Loucy (cell line): ENCODE measurements around the gene RCAN2.

Source experiments
- H2AFZ ChIP-seq: fragments of 200-600 bp; sonication (generic); 2 replicates; pipeline ENCODE4 v1.6.0; 2016; ENCODE audit warnings: antibody characterized with exemption, mild to moderate bottlenecking, low read length, moderate library complexity
- H3F3A ChIP-seq: fragments of 200-600 bp; 2 replicates; pipeline ENCODE4 v1.6.0; 2016; ENCODE audit warnings: antibody characterized with exemption, low read depth, mild to moderate bottlenecking
- H3K27me3 ChIP-seq: fragments of 200-600 bp; sonication (generic); 2 replicates; pipeline ENCODE4 v1.6.1; 2014; ENCODE audit warnings: low read length, mild to moderate bottlenecking; ENCODE audit not compliant: insufficient read depth, poor library complexity, severe bottlenecking
- H3K36me3 ChIP-seq: fragments of 200-600 bp; sonication (generic); 2 replicates; pipeline ENCODE4 v1.6.1; 2016; ENCODE audit warnings: low read length; ENCODE audit not compliant: insufficient read depth
- H3K4me1 ChIP-seq: fragments of 200-600 bp; sonication (generic); 2 replicates; pipeline ENCODE4 v1.5.1; 2014; ENCODE audit warnings: low read length, mild to moderate bottlenecking; ENCODE audit not compliant: insufficient read depth, poor library complexity, severe bottlenecking
- H3K4me2 ChIP-seq: fragments of 200-600 bp; sonication (generic); 2 replicates; pipeline ENCODE4 v1.6.0; 2014; ENCODE audit warnings: antibody characterized with exemption, low read length, low read depth, mild to moderate bottlenecking; ENCODE audit not compliant: poor library complexity, severe bottlenecking
- H3K4me3 ChIP-seq: fragments of 200-600 bp; sonication (generic); 2 replicates; pipeline ENCODE4 v1.5.1; 2014; ENCODE audit warnings: low read length, mild to moderate bottlenecking, mixed read lengths; ENCODE audit not compliant: poor library complexity, severe bottlenecking
- H3K79me2 ChIP-seq: fragments of 200-600 bp; sonication (generic); 2 replicates; pipeline ENCODE4 v1.6.1; 2014; ENCODE audit warnings: low read length; ENCODE audit not compliant: insufficient read depth
- H3K9ac ChIP-seq: fragments of 200-600 bp; sonication (generic); 2 replicates; pipeline ENCODE4 v1.6.0; 2014; ENCODE audit warnings: mild to moderate bottlenecking, low read depth, low read length, moderate library complexity; ENCODE audit not compliant: poor library complexity, severe bottlenecking
- H3K9me2 ChIP-seq: fragments of 200-600 bp; sonication (generic); replicated peaks from 2 replicates; pipeline ENCODE4 v1.6.1; 2016; ENCODE audit warnings: low read depth, low read length, mixed read lengths
- H3K9me3 ChIP-seq: fragments of 200-600 bp; sonication (generic); 2 replicates; pipeline ENCODE4 v1.6.1; 2014; ENCODE audit warnings: mild to moderate bottlenecking, antibody characterized with exemption, low read length, low read depth; ENCODE audit not compliant: insufficient read depth
- H4K20me1 ChIP-seq: fragments of 200-600 bp; sonication (generic); 2 replicates; pipeline ENCODE4 v1.6.0; 2014; ENCODE audit warnings: antibody characterized with exemption, low read length, mild to moderate bottlenecking; ENCODE audit not compliant: insufficient read depth, poor library complexity, severe bottlenecking
- EZH2phosphoT487 ChIP-seq: fragments of 200-600 bp; IDR thresholded peaks from 2 replicates; pipeline ENCODE4 v1.6.1; 2018; ENCODE audit warnings: antibody characterized with exemption, mild to moderate bottlenecking, moderate library complexity, borderline replicate concordance
- TF ChIP-seq, protein P1 (sequence below): fragments of 200-600 bp; sonication (generic); conservative IDR thresholded peaks from 2 replicates; pipeline ENCODE4 v1.5.1; 2014; ENCODE audit warnings: mild to moderate bottlenecking, antibody characterized with exemption, low read length

The RCAN2 gene

DNA sequence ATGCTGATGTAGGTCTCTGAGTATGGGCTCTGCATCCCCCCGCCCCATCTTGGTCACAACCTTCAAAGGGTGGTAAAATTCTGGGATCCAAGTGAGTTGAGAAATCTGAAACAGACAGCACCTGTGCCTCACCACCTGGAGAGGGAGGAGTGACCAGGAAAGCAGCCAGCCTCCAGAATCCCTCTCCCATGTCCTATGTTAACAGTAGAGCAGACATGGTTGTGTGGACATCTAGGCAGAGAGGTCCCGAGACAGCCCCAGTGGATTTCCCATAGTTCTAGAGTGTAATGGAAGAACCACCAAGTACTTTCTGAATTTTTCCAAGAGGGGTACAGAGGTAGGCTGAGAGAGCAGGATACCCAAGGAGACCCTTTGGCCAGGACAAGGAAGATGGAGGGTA is 216.7 kb downstream of the RCAN2 start:
- Histone ChIP-seq H3K27me3 (no peaks in the 10 kb centered on the region), H3F3A (no peaks in the 10 kb centered on the region), H3K4me2 (no peak overlapping the region), H3K9me2 (no peaks in the 10 kb centered on the region), H4K20me1 (no peaks in the 10 kb centered on the region), H3K79me2 (no peaks in the 10 kb centered on the region), H3K9me3 (no peaks in the 10 kb centered on the region), H3K9ac (no peak overlapping the region), H2AFZ (no peak overlapping the region), H3K4me1 (no peaks in the 10 kb centered on the region), H3K4me3 (no peak overlapping the region), H3K36me3 (no peaks in the 10 kb centered on the region)
- no peak for TF ChIP-seq EZH2phosphoT487
- TF ChIP-seq, protein P1, sequence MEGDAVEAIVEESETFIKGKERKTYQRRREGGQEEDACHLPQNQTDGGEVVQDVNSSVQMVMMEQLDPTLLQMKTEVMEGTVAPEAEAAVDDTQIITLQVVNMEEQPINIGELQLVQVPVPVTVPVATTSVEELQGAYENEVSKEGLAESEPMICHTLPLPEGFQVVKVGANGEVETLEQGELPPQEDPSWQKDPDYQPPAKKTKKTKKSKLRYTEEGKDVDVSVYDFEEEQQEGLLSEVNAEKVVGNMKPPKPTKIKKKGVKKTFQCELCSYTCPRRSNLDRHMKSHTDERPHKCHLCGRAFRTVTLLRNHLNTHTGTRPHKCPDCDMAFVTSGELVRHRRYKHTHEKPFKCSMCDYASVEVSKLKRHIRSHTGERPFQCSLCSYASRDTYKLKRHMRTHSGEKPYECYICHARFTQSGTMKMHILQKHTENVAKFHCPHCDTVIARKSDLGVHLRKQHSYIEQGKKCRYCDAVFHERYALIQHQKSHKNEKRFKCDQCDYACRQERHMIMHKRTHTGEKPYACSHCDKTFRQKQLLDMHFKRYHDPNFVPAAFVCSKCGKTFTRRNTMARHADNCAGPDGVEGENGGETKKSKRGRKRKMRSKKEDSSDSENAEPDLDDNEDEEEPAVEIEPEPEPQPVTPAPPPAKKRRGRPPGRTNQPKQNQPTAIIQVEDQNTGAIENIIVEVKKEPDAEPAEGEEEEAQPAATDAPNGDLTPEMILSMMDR = no peak

DNA sequence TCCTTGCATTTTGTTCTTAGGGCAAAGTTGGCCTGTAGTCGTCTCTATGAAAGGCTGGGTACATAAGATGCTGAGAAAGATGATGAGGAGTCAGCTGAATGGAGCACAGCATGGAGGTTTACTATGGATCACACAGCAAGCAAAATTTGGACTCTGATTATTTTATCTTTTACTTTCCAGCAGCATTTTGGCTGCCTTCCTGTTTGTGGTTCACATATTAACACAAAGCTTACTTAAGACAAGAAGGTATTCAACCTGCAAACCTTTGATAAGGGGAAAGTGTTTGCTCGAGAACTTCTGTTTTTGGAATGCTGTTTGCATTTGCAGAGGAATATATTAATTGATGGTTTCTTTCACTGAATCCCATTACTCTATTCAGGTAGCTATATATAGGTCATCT is 217.3 kb downstream of the RCAN2 start:
- Histone ChIP-seq H3K79me2 (no peaks in the 10 kb centered on the region), H2AFZ (no peak overlapping the region), H3K9me2 (no peaks in the 10 kb centered on the region), H3K36me3 (no peaks in the 10 kb centered on the region), H3K9ac (no peak overlapping the region), H3K4me2 (no peak overlapping the region), H3K4me3 (no peak overlapping the region), H4K20me1 (no peaks in the 10 kb centered on the region), H3K27me3 (no peaks in the 10 kb centered on the region), H3K9me3 (no peaks in the 10 kb centered on the region), H3F3A (no peaks in the 10 kb centered on the region), H3K4me1 (no peaks in the 10 kb centered on the region)
- no peak for TF ChIP-seq EZH2phosphoT487
- TF ChIP-seq, protein P1 = no peak

DNA sequence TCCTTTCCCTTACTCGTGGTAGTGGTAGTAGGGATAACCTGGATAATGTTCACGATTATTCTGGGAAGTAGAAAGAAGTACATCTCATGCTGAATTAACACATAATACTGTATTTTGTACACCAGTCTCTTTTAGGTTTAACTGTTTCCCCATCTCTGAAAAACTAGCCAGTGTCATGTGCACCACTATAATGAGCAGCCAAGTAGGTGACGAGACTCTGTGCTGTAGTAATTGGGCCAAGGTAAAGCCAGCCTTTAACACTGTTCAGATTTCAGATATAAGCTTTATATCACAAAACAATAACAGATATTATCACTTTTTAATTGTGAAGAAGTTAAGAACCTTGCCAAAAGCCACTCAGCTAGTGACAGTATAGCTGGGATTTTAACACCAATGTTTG is 219.5 kb downstream of the RCAN2 start:
- Histone ChIP-seq H3K4me1 (no peaks in the 10 kb centered on the region), H3K4me3 (no peak overlapping the region), H3K9me3 (no peaks in the 10 kb centered on the region), H4K20me1 (no peaks in the 10 kb centered on the region), H3K79me2 (no peaks in the 10 kb centered on the region), H3F3A (no peaks in the 10 kb centered on the region), H3K9me2 (no peaks in the 10 kb centered on the region), H3K27me3 (no peaks in the 10 kb centered on the region), H3K4me2 (no peak overlapping the region), H3K9ac (no peak overlapping the region), H3K36me3 (no peaks in the 10 kb centered on the region), H2AFZ (no peak overlapping the region)
- TF ChIP-seq, protein P1 = no peak
- no peak for TF ChIP-seq EZH2phosphoT487
